ENCODE measurements around the gene HCAR2.
"Not testable (repeated sequence)": the region's sequence is repeated elsewhere in the genome, so short reads cannot be mapped to it uniquely, and the experiment has no call there.

Gene HCAR2

DNA sequence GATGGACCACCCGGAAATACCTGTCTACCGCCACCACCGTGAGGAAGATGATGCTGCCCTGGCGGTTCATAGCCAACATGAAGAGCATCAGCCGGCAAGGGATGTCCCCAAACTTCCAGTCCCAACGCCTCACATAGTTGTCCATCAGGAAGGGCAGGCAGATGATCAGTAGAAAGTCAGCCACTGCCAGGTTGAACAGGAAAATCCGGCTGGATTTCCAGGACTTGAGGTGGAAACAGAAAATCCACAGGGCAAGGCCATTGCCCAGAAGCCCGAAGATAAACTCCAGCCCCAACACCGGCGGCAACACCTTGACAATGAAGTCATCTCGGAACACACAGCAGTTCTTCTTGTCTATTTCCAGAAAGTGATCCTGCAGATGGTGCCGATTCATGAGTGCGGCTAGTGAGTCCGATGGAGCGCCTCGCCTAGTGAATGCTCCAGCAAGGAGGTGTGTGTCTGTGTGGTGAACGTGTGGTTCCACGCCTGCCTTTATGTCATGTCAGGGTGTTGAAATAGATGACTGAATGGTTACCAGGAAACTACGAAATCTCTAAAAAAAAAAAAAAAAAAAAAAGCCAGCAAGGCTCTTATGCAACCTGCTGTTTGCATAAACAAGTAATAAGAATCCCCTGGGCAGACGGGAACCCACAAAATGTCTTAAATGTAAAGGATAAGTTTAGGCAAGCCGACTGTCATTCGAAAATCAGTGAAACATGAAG, at the start of gene HCAR2:
HCAR2 (minus strand) TSS at position 468 of the 722 bp plus-strand sequence; CDS start at position 394, 74 bp downstream.
- DNase-seq, result not testable (repeated sequence)

DNA sequence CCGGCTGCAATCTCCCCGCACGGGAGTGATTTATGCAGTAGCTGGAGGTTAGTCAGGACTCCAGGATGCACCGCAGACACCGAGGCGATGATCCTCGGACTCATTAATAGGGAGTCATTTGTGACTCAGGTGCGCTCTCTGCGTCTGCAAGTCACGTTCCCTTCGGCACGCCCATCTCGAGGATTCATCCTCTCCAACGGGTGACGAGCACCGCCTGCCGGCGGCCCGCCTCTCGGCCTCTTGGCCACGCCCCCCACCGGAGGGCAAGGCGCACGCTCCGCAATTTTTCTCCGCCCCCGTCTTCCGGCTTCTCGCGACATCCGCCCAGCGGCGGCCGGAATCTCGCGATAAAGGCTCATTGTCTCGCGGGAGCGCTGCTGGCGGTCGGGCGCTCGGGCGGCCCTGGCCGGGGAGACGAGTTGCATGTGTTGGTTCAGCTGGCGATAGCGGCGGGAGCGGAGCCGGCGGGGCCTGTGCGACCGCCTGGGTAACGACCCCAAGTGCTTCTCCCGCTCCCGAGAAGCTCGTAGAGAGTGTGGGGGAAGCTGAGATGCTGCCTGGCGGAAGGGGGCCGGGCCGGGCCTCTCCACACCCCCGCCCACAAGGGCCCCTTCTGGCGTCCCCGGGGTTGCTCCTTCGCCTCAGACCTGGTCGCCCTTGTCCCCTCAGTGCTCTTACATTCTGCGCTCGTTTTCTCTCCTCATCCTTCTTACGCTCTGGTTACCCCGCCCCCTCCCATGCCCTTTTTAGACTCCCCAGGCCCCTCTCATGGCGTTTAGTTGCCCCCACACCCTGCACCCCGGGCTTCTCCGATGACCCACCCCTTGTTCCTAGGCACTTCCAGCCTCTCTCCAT, 49.5 kb upstream of the HCAR2 start, which contains the start of gene DENR:
DENR (plus strand) TSS at position 361 of the 855 bp plus-strand sequence. CDS start 878 bp downstream, outside the sequence.
- peak; percentile 98 for DNase-seq

DNA sequence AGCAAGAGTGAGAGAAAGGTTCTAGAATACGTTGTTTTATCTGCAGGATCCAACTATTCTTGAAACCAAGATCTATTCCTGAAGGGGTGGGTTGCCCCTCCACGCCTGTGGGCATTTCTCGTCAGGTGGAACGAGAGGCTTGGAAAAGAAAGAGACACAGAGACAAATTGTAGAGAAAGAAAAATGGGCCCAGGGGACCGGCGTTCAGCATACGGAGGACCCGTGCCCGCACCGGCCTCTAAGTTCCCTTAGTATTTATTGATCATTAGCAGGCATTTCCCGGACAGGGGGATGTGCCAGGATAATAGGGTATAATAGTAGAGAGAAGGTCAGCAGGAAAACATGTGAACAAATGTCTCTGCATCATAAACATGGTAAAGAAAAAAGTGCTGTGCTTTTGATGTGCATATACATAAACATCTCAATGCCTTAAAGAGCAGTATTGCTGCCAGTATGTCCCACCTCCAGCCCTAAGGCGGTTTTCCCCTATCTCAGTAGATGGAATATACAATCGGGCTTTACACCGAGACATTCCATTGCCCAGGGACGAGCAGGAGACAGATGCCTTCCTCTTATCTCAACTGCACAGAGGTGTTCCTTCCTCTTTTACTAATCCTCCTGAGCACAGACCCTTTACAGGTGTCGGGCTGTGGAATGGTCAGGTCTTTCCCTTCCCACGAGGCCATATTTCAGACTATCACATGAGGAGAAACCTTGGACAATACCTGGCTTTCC, 47.8 kb upstream of the HCAR2 start:
- not testable (repeated sequence) for DNase-seq

- no peak for DNase-seq
Measured at GRCh38 chr12:122749569-122750332, 46.6 kb upstream of the HCAR2 start.

DNA sequence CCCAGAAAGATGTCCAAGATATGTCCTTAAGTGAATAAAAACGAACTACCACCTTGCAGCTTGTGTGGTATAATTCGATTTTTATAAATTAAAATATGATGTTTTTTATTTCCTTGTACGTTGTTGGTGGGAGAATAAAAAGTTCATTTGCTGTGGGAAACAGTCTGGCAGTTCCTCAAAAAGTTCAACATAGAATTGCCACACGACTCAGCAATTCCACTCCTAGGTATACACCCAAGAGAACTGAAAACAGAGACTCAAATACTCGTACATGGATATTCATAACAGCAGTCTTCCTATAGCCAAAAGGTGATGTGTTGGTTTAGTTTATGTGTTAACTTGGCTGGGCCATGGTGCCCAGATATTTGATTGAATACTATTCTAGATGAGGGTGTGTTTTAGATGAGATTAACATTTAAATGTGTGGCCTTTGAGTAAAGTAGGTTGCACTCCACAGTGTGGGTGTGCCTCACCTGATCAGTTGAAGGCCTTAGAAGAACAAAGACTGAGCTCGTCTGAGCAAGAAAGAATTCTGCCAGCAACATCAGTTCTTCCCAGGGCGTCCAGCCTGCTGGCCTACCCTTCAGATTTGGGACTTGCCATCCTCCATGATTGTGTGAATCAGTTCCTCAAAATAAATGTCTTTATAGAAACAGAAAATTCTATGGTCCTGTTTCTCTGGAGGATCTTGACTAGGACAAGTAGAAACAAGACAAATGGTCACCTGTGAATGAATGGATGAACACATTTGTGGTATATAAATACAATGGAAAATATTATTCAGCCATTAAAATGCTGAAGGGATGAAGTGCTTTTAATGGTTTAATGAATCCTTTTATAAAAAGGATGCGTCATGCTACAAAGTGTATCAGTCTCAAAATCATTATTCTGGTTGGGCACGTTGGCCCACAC, 44.3 kb upstream of the HCAR2 start:
- DNase-seq, result no peak

DNA sequence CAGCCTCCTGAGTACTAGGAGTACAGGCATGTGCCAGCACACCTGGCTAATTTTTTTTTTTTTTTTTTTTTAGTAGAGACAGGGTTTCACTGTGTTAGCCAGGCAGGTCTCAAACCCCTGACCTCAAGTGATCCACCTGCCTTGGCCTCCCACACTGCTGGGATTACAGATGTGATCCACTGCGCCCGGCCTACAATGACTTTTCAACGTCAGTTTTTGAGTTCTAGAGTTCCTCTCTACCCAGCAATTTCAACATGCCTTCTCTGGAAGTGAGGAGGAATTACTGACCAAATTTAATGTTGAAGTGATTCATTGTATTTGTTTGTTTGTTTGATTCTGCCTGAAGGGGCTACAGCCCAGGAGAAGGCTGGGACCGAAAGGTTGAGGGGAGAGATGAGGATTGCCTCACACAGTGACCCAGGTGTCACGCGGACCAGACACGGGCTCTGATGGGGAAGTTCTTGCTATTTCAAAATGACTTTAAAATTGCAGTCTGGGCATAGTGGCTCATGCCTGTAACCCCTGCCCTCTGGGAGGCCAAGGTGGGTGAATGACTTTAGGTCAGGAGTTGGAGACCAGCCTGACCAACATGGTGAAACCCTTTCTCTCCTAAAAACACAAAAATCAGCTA, 40.9 kb upstream of the HCAR2 start:
- no peak for DNase-seq

DNA sequence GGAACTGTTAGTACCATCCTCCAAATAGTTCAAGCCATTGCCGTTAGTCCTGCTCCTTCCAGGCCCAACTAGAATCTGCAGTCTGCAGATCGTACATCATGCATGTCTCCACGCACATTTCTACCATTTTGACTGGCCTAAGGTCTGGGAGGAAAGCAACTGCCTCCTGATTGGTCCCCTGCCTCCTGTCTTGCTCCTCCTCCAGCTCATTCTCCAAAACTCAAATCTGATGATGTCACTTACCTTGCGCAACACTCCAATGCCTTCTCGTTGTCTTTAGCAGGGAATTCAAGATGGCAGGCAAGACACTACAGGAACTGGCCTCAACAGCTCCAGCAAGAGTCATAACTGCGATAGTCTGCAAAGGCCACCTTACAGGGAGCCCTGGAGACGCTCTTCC, 37.2 kb upstream of the HCAR2 start:
- DNase-seq, result no peak

DNA sequence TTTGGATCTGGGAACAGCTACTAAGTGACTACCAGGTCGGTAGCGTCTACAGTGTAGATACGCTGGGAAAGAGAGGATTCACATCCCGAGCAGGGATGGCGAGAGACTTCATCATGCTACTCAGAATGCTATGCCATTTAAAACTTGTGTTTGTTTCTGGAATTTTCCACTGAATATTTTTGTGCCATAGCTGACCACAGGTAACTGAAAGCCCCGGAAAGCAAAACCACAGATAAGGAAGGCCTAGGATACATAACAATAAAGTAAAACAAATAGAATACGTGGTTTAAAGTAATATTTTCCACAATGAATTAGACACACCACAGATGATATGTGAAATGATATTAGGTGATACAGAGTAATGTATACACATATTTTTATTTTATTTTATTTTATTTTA, 35.4 kb upstream of the HCAR2 start:
- DNase-seq, result no peak

DNA sequence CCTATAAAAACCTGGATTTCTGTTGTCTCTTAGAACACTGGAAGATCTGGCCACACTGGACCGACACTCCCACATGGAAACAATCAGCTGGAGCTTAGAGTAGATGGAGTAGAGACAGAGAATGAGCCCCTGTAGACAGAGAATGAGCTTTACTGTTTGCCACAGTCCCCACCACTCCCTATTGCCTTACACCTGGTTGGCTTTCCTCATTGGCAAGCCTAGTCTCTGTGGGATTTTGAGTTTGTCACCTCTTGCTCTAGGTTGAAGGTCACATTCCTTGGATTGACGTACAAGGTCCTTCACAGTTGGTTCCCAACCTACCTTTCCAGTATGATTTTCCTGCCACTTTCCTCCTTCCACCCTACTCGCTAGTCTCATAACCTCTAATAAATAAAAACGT, 29.5 kb upstream of the HCAR2 start:
- no peak for DNase-seq

DNA sequence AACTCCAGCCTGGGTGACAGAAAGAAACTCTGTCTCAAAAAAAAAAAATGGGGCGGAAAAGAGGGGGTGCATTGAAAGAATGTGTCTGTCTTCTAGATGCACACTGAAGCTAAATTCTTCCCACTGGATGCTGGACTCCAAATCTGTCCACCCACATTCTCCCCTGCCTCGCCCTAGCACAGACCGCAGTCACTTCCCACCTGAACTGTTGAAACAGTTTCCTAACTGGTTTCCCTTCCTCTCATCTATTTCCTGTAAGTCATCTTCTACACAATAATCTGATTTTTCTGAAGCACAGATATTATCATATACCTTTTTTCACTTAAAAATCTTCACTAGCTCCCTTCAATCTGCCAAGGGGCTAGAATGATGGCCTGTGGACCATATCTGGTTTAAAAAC, 29.0 kb upstream of the HCAR2 start:
- DNase-seq, result no peak

DNA sequence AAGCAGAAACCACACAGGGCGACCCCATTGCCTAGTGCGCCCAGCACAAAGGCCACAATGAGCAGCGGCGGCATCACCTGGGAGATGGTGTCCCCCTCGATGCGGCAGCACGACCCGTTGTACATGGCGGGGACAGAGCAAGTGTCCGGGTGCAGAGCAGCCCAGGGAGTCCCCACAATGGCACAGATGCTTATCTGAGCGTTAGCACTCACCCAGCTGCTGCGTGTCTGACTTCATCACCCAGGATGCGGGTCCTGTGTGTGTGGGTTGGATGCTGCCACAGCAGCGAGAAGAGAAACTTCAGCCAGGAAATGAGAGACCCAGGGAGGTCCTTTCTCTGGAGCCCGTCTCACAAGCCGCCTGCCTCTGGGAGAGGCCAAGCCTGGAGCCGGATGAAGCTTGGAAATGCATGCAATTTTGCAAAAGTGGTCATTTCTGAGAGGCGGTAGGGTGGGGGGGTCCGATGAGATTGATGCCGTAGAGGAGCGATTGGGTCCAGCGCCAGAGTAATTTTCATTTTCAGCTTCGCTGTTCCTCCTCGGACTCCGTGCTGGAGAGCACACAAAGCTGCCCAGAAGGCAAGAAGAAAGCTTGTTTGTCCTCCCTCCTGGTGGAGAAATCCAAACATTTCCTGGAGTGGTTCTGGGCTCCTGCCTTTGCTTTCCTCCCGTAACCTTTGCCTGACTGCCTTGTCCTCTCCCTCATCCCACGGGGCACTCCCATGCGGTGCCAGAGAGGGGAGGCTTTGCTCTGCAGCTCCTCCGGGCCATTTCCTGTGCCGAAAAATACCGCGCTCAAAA, 27.3 kb upstream of the HCAR2 start, which contains the start of gene HCAR1:
HCAR1 (minus strand) TSS at position 630 of the 800 bp plus-strand sequence; CDS start at position 125, 505 bp downstream.
- peak; percentile 20 for DNase-seq

GRCh38 chr12:122729583-122730214, 26.5 kb upstream of the HCAR2 start:
- no peak for DNase-seq

GRCh38 chr12:122726080-122726558, 23.0 kb upstream of the HCAR2 start:
- no peak for DNase-seq

- DNase-seq, result no peak
Measured at GRCh38 chr12:122725452-122726079, 22.4 kb upstream of the HCAR2 start.

- no peak for DNase-seq
Measured at GRCh38 chr12:122724641-122725243, 21.6 kb upstream of the HCAR2 start.

DNA sequence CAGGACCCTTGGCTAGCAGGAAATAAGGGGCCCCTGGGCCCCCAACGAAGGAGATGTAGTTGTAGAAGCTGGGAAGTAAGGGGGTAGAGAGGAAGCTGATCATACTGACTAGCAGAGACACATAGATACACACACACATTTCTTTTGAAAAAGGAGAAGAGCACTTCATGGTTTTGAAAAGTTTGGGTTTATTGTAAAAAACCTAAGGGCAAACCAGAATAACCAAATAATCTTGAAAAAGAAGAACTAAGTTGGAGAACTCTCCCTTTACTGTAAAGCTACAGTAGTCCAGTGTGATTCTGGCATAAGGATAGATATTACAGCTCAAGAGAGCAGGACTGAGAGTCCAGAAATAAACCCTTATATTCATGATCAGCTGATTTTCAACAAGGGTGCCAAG, 19.2 kb upstream of the HCAR2 start:
- DNase-seq, result no peak

DNA sequence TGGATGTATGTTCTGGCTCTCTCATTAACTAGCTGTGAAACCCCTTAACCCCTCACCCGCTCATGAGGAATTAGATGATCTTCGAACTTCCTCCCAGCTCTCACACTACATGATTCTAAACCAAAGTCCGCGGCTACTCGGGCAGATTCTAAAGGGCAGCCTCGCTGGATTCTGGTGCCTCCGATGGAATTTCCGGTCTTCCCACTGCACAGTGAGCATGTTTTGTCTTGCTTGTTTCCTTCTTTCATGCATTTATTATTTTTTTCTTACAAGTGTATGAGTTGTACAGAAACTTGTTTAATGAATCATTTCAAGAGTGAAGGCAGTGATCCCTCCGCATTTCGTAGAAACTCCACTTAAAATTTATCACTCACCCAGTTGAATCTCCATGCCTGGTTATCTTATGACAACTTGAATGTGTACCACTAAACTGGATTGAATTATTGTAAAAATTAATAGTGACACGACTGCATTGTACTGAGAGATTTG, 17.9 kb upstream of the HCAR2 start:
- DNase-seq, result no peak

DNA sequence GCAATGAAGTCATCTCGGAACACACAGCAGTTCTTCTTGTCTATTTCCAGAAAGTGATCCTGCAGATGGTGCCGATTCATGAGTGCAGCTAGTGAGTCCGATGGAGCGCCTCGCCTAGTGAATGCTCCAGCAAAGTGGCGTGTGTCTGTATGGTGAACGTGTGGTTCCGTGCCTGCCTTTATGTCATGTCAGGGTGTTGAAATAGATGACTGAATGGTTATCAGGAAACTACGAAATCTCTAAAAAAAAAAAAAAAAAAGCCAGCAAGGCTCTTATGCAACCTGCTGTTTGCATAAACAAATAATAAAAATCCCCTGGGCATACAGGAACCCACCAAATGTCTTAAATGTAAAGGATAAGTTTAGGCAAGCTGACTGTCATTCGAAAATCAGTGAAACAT, 13.5 kb upstream of the HCAR2 start, which contains the start of gene HCAR3:
HCAR3 (minus strand) TSS at position 154 of the 400 bp plus-strand sequence; CDS start at position 80, 74 bp downstream.
- not testable (repeated sequence) for DNase-seq

Measured in NCI-H1105 treated with DMSO at 0.1 percent for 48 hours (cell line).